ENCODE data around the gene FAM227B.
"Not testable (repeated sequence)": the region's sequence is repeated elsewhere in the genome, so short reads cannot be mapped to it uniquely, and the experiment has no call there.

Gene FAM227B

DNA sequence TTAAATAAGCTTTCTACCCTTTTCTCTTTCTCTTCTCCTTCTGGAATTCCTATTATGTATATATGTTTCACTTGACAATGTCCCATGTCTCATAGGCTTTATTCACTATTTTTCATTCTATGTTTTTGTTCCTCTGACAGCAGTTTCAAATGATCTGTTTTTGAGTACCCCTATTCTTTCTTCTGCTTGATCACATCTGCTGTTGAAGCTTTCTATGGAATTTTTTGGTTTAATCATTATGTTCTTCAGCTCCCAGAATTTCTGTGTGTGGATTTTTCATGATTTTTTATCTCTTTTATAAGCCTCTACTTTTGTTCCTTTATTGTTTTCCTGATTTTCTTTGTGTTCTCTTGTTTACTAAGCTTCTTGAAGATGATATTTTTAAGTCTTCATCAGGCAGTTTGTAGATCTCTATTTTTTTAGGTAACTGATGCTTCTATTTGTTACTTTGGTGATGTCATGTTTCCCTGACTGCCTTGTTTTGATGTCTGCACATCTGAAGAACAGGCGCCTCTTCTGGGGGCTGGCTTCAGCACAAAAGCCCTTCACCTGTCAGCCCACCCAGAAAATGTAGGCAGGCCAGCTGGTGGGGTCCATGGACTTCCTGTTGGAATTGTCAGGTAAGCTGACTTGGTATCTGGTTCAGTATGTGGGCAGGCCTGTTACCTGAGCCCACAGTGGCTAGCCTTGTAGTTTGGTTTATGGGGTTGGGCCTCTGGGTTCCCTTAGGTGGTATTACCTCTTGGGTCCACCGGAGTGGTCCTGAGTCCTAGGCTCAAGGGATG, 15.8 kb downstream of the FAM227B start:
- H3K36me3 ChIP-seq (ENCODE audit: insufficient read depth, low read length) = no peaks in the 10 kb centered on the region
- H3K27me3 ChIP-seq (ENCODE audit: insufficient read depth, low read length, poor library complexity, severe bottlenecking) = no peaks in the 10 kb centered on the region
- no peaks in the 10 kb centered on the region for H3K4me1 ChIP-seq (ENCODE audit: insufficient read depth, low read length, poor library complexity, severe bottlenecking)
- no peak overlapping the region for H3K9ac ChIP-seq (ENCODE audit: low read depth, low read length, poor library complexity, severe bottlenecking)
- no peaks in the 10 kb centered on the region for H3K9me2 ChIP-seq (replicated peaks; ENCODE audit: low read depth, low read length)
- no peaks in the 10 kb centered on the region for H4K20me1 ChIP-seq (ENCODE audit: insufficient read depth, low read length, poor library complexity, severe bottlenecking)
- no peak overlapping the region for H3K4me3 ChIP-seq (ENCODE audit: low read length, poor library complexity, severe bottlenecking)
- no peak overlapping the region for H3K4me2 ChIP-seq (ENCODE audit: low read depth, low read length, poor library complexity, severe bottlenecking)
- no peaks in the 10 kb centered on the region for H3F3A ChIP-seq (ENCODE audit: low read depth)
- 0 out of 2 replicates have a peak, but pooled peaks cover 6% of the 10 kb centered on the region for H3K9me3 ChIP-seq (ENCODE audit: insufficient read depth, low read depth, low read length)
- no peaks in the 10 kb centered on the region for H3K79me2 ChIP-seq (ENCODE audit: insufficient read depth, low read length)
- TF ChIP-seq CTCF (conservative IDR thresholded peaks at IDR 0.05; ENCODE audit: low read length) (no peak), EZH2phosphoT487 (IDR thresholded peaks at IDR 0.05; ENCODE audit: borderline replicate concordance) (no peak)
- H2AFZ ChIP-seq (ENCODE audit: low read length) = no peak overlapping the region

- H3K4me1 ChIP-seq (ENCODE audit: insufficient read depth, low read length, poor library complexity, severe bottlenecking); H2AFZ ChIP-seq (ENCODE audit: low read length); H3K9me2 ChIP-seq (replicated peaks; ENCODE audit: low read depth, low read length); H3K79me2 ChIP-seq (ENCODE audit: insufficient read depth, low read length); H3K4me2 ChIP-seq (ENCODE audit: low read depth, low read length, poor library complexity, severe bottlenecking); H3K9me3 ChIP-seq (ENCODE audit: insufficient read depth, low read depth, low read length); H4K20me1 ChIP-seq (ENCODE audit: insufficient read depth, low read length, poor library complexity, severe bottlenecking); H3K27me3 ChIP-seq (ENCODE audit: insufficient read depth, low read length, poor library complexity, severe bottlenecking); H3K36me3 ChIP-seq (ENCODE audit: insufficient read depth, low read length); H3K9ac ChIP-seq (ENCODE audit: low read depth, low read length, poor library complexity, severe bottlenecking); H3K4me3 ChIP-seq (ENCODE audit: low read length, poor library complexity, severe bottlenecking); H3F3A ChIP-seq (ENCODE audit: low read depth): not testable (repeated sequence)
Observed at GRCh38 chr15:49592829-49593316, 27.7 kb downstream of the FAM227B start.

DNA sequence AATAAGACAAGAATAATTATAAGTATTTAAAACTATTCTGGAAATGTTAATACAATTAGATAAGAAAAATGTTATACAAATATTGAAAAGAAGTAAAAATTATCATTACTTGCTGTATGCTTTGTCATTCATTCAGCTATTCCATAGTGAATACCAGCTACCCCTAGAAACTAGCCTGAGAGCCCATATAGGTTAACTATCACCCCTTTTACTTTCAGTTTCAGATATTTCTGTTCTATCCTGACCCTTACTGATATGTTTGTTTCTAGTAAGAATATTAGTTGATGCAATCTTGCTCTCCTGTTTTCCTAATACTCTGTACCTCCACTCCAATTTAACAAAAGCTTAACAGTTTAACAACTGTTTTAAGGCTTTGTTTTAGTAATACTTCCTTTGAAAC, 31.6 kb downstream of the FAM227B start:
- H3K4me3 ChIP-seq (ENCODE audit: low read length, poor library complexity, severe bottlenecking) = peak overlapping the region; percentile 55
- H3K9me2 ChIP-seq (replicated peaks; ENCODE audit: low read depth, low read length) = no peaks in the 10 kb centered on the region
- no peaks in the 10 kb centered on the region for H3K9me3 ChIP-seq (ENCODE audit: insufficient read depth, low read depth, low read length)
- H3K9ac ChIP-seq (ENCODE audit: low read depth, low read length, poor library complexity, severe bottlenecking) = peak overlapping the region; percentile 39
- TF ChIP-seq EZH2phosphoT487 (IDR thresholded peaks at IDR 0.05; ENCODE audit: borderline replicate concordance) = no peak
- no peak for TF ChIP-seq CTCF (conservative IDR thresholded peaks at IDR 0.05; ENCODE audit: low read length)
- H3K4me1 ChIP-seq (ENCODE audit: insufficient read depth, low read length, poor library complexity, severe bottlenecking) = peaks cover 3% of the 10 kb centered on the region
- peak overlapping the region; percentile 91 for H2AFZ ChIP-seq (ENCODE audit: low read length)
- peak overlapping the region; percentile 59 for H3K4me2 ChIP-seq (ENCODE audit: low read depth, low read length, poor library complexity, severe bottlenecking)
- H3K27me3 ChIP-seq (ENCODE audit: insufficient read depth, low read length, poor library complexity, severe bottlenecking) = no peaks in the 10 kb centered on the region
- no peaks in the 10 kb centered on the region for H4K20me1 ChIP-seq (ENCODE audit: insufficient read depth, low read length, poor library complexity, severe bottlenecking)
- no peaks in the 10 kb centered on the region for H3K36me3 ChIP-seq (ENCODE audit: insufficient read depth, low read length)
- no peaks in the 10 kb centered on the region for H3K79me2 ChIP-seq (ENCODE audit: insufficient read depth, low read length)
- H3F3A ChIP-seq (ENCODE audit: low read depth) = no peaks in the 10 kb centered on the region

- H3F3A ChIP-seq (ENCODE audit: low read depth) = peaks cover 7% of the 10 kb centered on the region; the same call in 1 of the 2 replicates
- H4K20me1 ChIP-seq (ENCODE audit: insufficient read depth, low read length, poor library complexity, severe bottlenecking) = no peaks in the 10 kb centered on the region
- no peak overlapping the region for H3K4me3 ChIP-seq (ENCODE audit: low read length, poor library complexity, severe bottlenecking)
- H3K9me3 ChIP-seq (ENCODE audit: insufficient read depth, low read depth, low read length) = no peaks in the 10 kb centered on the region
- H2AFZ ChIP-seq (ENCODE audit: low read length) = no peak overlapping the region
- no peaks in the 10 kb centered on the region for H3K9me2 ChIP-seq (replicated peaks; ENCODE audit: low read depth, low read length)
- H3K36me3 ChIP-seq (ENCODE audit: insufficient read depth, low read length) = 0 out of 2 replicates have a peak, but pooled peaks cover 4% of the 10 kb centered on the region
- no peaks in the 10 kb centered on the region for H3K79me2 ChIP-seq (ENCODE audit: insufficient read depth, low read length)
- no peaks in the 10 kb centered on the region for H3K27me3 ChIP-seq (ENCODE audit: insufficient read depth, low read length, poor library complexity, severe bottlenecking)
- peaks cover 10% of the 10 kb centered on the region for H3K4me1 ChIP-seq (ENCODE audit: insufficient read depth, low read length, poor library complexity, severe bottlenecking)
- H3K4me2 ChIP-seq (ENCODE audit: low read depth, low read length, poor library complexity, severe bottlenecking) = no peak overlapping the region
- TF ChIP-seq CTCF (conservative IDR thresholded peaks at IDR 0.05; ENCODE audit: low read length) = no peak
- TF ChIP-seq EZH2phosphoT487 (IDR thresholded peaks at IDR 0.05; ENCODE audit: borderline replicate concordance) = no peak
- H3K9ac ChIP-seq (ENCODE audit: low read depth, low read length, poor library complexity, severe bottlenecking) = no peak overlapping the region
Observed at GRCh38 chr15:49573421-49573820, 47.2 kb downstream of the FAM227B start.

Data from Loucy (cell line).